Uterus (tissue), 2 donors: ENCODE data around the gene PLA2G4E.

ENCODE experiments used
- POLR2A ChIP-seq, 2 donors: fragments of 450-650 bp; IDR thresholded peaks; one replicate each; pipeline ENCODE4 v1.6.1; 2016; ENCODE audit warnings: antibody characterized with exemption in 2 of 2, mild to moderate bottlenecking in 1 of 2, moderate library complexity in 1 of 2
- TF ChIP-seq, protein P1 (sequence below), 4 experiments: fragments of 200-600 bp in 2 of 4; fragments of 450-650 bp in 2 of 4; sonication (generic) in 2 of 4; IDR thresholded peaks; one replicate each; pipeline ENCODE4 v1.5.1; 2016 to 2019; ENCODE audit warnings: antibody characterized with exemption in 4 of 4, mild to moderate bottlenecking in 2 of 4, moderate library complexity in 1 of 4

DNA sequence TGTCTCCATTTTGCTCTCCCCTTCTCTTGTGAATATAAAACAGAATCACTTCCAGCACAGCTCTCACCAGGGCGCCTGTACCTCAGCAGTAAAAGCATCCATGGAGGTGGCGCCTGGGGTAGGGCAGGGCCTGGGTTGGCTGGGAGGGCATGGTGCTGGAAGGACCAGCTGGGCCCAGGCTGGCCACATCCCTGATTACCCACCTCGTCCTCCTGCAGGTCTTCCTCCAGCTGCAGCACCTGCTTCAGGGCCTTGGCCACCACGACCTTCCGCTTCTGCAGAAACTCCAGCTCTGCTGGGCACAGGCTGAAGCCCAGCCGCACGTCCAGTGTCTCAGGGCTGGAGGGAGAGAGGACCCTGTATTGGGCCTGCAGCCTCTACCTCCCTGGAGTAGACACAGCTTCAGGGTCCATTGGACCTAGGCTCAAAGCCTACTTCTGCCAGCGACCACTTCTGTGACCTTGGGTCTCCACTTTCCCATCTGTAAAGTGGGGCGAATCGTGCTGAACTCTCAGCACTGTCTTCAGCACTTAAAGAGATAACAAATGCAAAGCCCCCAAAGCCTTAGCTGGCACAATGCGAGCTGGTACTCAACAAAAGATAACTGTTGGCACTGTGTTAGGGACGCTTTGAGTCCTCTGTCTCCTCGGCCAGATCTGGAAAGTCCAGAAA lies 23.8 kb downstream of the PLA2G4E start:
- TF ChIP-seq, protein P1, sequence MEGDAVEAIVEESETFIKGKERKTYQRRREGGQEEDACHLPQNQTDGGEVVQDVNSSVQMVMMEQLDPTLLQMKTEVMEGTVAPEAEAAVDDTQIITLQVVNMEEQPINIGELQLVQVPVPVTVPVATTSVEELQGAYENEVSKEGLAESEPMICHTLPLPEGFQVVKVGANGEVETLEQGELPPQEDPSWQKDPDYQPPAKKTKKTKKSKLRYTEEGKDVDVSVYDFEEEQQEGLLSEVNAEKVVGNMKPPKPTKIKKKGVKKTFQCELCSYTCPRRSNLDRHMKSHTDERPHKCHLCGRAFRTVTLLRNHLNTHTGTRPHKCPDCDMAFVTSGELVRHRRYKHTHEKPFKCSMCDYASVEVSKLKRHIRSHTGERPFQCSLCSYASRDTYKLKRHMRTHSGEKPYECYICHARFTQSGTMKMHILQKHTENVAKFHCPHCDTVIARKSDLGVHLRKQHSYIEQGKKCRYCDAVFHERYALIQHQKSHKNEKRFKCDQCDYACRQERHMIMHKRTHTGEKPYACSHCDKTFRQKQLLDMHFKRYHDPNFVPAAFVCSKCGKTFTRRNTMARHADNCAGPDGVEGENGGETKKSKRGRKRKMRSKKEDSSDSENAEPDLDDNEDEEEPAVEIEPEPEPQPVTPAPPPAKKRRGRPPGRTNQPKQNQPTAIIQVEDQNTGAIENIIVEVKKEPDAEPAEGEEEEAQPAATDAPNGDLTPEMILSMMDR (IDR thresholded peaks at IDR 0.05): no peak
- no peak for TF ChIP-seq POLR2A (IDR thresholded peaks at IDR 0.05)
